Lower leg skin (tissue), 3 donors: Measurements from ENCODE around the gene ZNF528.

Source experiments
- POLR2A ChIP-seq, 2 donors: fragments of 450-650 bp; IDR thresholded peaks; one replicate each; pipeline ENCODE4 v1.6.1; 2016 to 2017; ENCODE audit warnings: antibody characterized with exemption in 2 of 2, mild to moderate bottlenecking in 1 of 2, moderate library complexity in 1 of 2
- TF ChIP-seq, protein P1 (sequence below), 3 donors: fragments of 450-650 bp; IDR thresholded peaks; one replicate each; pipeline ENCODE4 v1.5.1; 2016; ENCODE audit warnings: antibody characterized with exemption in 3 of 3, mild to moderate bottlenecking in 3 of 3, moderate library complexity in 2 of 3

- TF ChIP-seq, protein P1, sequence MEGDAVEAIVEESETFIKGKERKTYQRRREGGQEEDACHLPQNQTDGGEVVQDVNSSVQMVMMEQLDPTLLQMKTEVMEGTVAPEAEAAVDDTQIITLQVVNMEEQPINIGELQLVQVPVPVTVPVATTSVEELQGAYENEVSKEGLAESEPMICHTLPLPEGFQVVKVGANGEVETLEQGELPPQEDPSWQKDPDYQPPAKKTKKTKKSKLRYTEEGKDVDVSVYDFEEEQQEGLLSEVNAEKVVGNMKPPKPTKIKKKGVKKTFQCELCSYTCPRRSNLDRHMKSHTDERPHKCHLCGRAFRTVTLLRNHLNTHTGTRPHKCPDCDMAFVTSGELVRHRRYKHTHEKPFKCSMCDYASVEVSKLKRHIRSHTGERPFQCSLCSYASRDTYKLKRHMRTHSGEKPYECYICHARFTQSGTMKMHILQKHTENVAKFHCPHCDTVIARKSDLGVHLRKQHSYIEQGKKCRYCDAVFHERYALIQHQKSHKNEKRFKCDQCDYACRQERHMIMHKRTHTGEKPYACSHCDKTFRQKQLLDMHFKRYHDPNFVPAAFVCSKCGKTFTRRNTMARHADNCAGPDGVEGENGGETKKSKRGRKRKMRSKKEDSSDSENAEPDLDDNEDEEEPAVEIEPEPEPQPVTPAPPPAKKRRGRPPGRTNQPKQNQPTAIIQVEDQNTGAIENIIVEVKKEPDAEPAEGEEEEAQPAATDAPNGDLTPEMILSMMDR (IDR thresholded peaks at IDR 0.05): no peak
- no peak for TF ChIP-seq POLR2A (IDR thresholded peaks at IDR 0.05)
Measured at GRCh38 chr19:52351512-52351911, 46.1 kb upstream of the ZNF528 start.
